Fibroblast of lung (primary cell): ENCODE results near the gene TAT.

Experiments
- EZH2 ChIP-seq: IDR thresholded peaks from 2 replicates; pipeline ENCODE4 v1.5.1; 2012; ENCODE audit warnings: low read length, control low read depth, mild to moderate bottlenecking; ENCODE audit errors: missing control alignments
- TF ChIP-seq, protein P1 (sequence below), 2 donors: IDR thresholded peaks in 1 of 2; conservative IDR thresholded peaks in 1 of 2; 1 replicate in 1 of 2; 2 replicates in 1 of 2; pipeline ENCODE4 v1.5.1; 2011 to 2012; ENCODE audit warnings: low read length in 2 of 2, control low read depth in 1 of 2, inconsistent platforms in 1 of 2, low read depth in 1 of 2, mild to moderate bottlenecking in 1 of 2

DNA sequence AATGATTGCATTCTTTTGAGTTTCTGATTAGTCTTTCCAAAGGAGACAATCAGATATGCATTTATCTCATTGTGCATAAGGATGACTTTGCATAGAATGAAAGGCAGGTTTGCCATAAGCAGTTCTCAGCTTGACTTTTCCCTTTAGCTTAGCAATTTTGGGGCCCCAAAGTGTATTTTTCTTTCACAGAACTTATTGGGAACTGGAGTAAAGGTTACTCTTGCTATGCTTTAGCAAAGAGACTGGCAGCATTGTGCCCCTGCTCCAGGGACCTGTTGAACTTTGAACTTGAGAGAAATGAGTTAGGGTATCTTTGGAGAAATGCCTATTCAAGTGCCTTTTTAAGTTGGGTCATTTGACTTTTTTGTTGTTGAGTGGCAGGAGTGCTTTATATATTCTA is 17.0 kb downstream of the TAT start:
- TF ChIP-seq, protein P1, sequence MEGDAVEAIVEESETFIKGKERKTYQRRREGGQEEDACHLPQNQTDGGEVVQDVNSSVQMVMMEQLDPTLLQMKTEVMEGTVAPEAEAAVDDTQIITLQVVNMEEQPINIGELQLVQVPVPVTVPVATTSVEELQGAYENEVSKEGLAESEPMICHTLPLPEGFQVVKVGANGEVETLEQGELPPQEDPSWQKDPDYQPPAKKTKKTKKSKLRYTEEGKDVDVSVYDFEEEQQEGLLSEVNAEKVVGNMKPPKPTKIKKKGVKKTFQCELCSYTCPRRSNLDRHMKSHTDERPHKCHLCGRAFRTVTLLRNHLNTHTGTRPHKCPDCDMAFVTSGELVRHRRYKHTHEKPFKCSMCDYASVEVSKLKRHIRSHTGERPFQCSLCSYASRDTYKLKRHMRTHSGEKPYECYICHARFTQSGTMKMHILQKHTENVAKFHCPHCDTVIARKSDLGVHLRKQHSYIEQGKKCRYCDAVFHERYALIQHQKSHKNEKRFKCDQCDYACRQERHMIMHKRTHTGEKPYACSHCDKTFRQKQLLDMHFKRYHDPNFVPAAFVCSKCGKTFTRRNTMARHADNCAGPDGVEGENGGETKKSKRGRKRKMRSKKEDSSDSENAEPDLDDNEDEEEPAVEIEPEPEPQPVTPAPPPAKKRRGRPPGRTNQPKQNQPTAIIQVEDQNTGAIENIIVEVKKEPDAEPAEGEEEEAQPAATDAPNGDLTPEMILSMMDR (conservative IDR thresholded peaks at IDR 0.05 in 1 of 2, IDR thresholded peaks at IDR 0.05 in 1 of 2; ENCODE audit: low read depth in 1 of 2, low read length in 2 of 2): no peak
- no peak for TF ChIP-seq EZH2
